Measurements from ENCODE around the gene MYOF.

The MYOF gene

GRCh38 chr10:93416824-93417223 lies 65.3 kb downstream of the MYOF start:
- TF ChIP-seq GATA1 (IDR thresholded peaks at IDR 0.05; ENCODE audit: low read depth, low read length) (no peak), POLR2A (IDR thresholded peaks at IDR 0.05; ENCODE audit: low read length) (no peak)
- no peak for DNase-seq

- no peak for DNase-seq
- no peak for TF ChIP-seq GATA1 (IDR thresholded peaks at IDR 0.05; ENCODE audit: low read depth, low read length)
- no peak for TF ChIP-seq POLR2A (IDR thresholded peaks at IDR 0.05; ENCODE audit: low read length)
These were observed 66.4 kb downstream of the MYOF start for GRCh38 chr10:93415693-93416092.

GRCh38 chr10:93413252-93413689 lies 68.9 kb downstream of the MYOF start:
- no peak for DNase-seq
- no peak for TF ChIP-seq GATA1 (IDR thresholded peaks at IDR 0.05; ENCODE audit: low read depth, low read length)
- no peak for TF ChIP-seq POLR2A (IDR thresholded peaks at IDR 0.05; ENCODE audit: low read length)

GRCh38 chr10:93412801-93413200 lies 69.3 kb downstream of the MYOF start:
- TF ChIP-seq POLR2A (IDR thresholded peaks at IDR 0.05; ENCODE audit: low read length) (no peak), GATA1 (IDR thresholded peaks at IDR 0.05; ENCODE audit: low read depth, low read length) (no peak)
- no peak for DNase-seq

- DNase-seq, result no peak
- TF ChIP-seq GATA1 (IDR thresholded peaks at IDR 0.05; ENCODE audit: low read depth, low read length) (no peak), POLR2A (IDR thresholded peaks at IDR 0.05; ENCODE audit: low read length) (no peak)
These were observed 71.3 kb downstream of the MYOF start for GRCh38 chr10:93410697-93411348.

- DNase-seq, result no peak
- TF ChIP-seq GATA1 (IDR thresholded peaks at IDR 0.05; ENCODE audit: low read depth, low read length) (no peak), POLR2A (IDR thresholded peaks at IDR 0.05; ENCODE audit: low read length) (no peak)
These were observed 73.4 kb downstream of the MYOF start for GRCh38 chr10:93408783-93409182.

- DNase-seq, result no peak
- TF ChIP-seq GATA1 (IDR thresholded peaks at IDR 0.05; ENCODE audit: low read depth, low read length) (no peak), POLR2A (IDR thresholded peaks at IDR 0.05; ENCODE audit: low read length) (no peak)
These were observed 75.6 kb downstream of the MYOF start for GRCh38 chr10:93406364-93407145.

- DNase-seq, result no peak
- no peak for TF ChIP-seq POLR2A (IDR thresholded peaks at IDR 0.05; ENCODE audit: low read length)
These were observed 78.1 kb downstream of the MYOF start for GRCh38 chr10:93404048-93404354.

- no peak for TF ChIP-seq POLR2A (IDR thresholded peaks at IDR 0.05; ENCODE audit: low read length)
- TF ChIP-seq GATA1 (IDR thresholded peaks at IDR 0.05; ENCODE audit: low read depth, low read length), result no peak
These were observed 78.7 kb downstream of the MYOF start for GRCh38 chr10:93403152-93404047.

GRCh38 chr10:93402192-93402591 lies 79.9 kb downstream of the MYOF start:
- no peak for DNase-seq
- TF ChIP-seq POLR2A (IDR thresholded peaks at IDR 0.05; ENCODE audit: low read length) (no peak), GATA1 (IDR thresholded peaks at IDR 0.05; ENCODE audit: low read depth, low read length) (no peak)

More at GRCh38 chr10:93403152-93404047, 78.7 kb downstream of the MYOF start:
- DNase-seq, result no peak

- TF ChIP-seq POLR2A (IDR thresholded peaks at IDR 0.05; ENCODE audit: low read length), result no peak
- no peak for TF ChIP-seq GATA1 (IDR thresholded peaks at IDR 0.05; ENCODE audit: low read depth, low read length)
These were observed 83.6 kb downstream of the MYOF start for GRCh38 chr10:93398528-93398927.

GRCh38 chr10:93397020-93397419 lies 85.1 kb downstream of the MYOF start:
- TF ChIP-seq POLR2A (IDR thresholded peaks at IDR 0.05; ENCODE audit: low read length), result no peak
- no peak for DNase-seq

More at GRCh38 chr10:93398528-93398927, 83.6 kb downstream of the MYOF start:
- no peak for DNase-seq

- no peak for DNase-seq
- no peak for TF ChIP-seq POLR2A (IDR thresholded peaks at IDR 0.05; ENCODE audit: low read length)
- TF ChIP-seq GATA1 (IDR thresholded peaks at IDR 0.05; ENCODE audit: low read depth, low read length), result no peak
These were observed 88.9 kb downstream of the MYOF start for GRCh38 chr10:93393211-93393610.

GRCh38 chr10:93392121-93392520 lies 90.0 kb downstream of the MYOF start:
- TF ChIP-seq POLR2A (IDR thresholded peaks at IDR 0.05; ENCODE audit: low read length) (no peak), GATA1 (IDR thresholded peaks at IDR 0.05; ENCODE audit: low read depth, low read length) (no peak)
- DNase-seq, result no peak

Measured in erythroblast (primary cell).